Measurements from ENCODE around the gene ZBED6. TPM values are rescaled to one million over a fixed set of nuclear protein-coding genes. Genes with fewer than 3 reads are reported as not detected.

Gene ZBED6
- total and polyA plus RNA-seq, 9 of the 15 experiments (the other 6 are each of a cell fraction or from before 2014, with no cell fraction given), result 0.21 to 16.6 (median 5.0) TPM

GRCh38 chr1:203794764-203795440 is 521 bp upstream of the ZBED6 start:
- Histone ChIP-seq H3K4me1 (replicated peaks in 1 of 2; ENCODE audit: control insufficient read depth in 2 of 2, insufficient read depth in 2 of 2, low read length in 2 of 2) (peaks cover 2 to 38% of the 10 kb centered on the region in 2 experiments), H3K36me3 (ENCODE audit: control insufficient read depth, insufficient read depth, low read length) (peaks cover 39% of the 10 kb centered on the region), H3K9me3 (replicated peaks; ENCODE audit: control insufficient read depth, insufficient read depth, low read depth, low read length) (0 out of 2 replicates have a peak, but pooled peaks cover 2% of the 10 kb centered on the region), H3K9me1 (ENCODE audit: control insufficient read depth, insufficient read depth, low read length) (peaks cover 7% of the 10 kb centered on the region), H3K4me3 (peak overlapping the region; percentile 77), H3K27ac (ENCODE audit: extremely low read depth, low read depth, low read length) (peak overlapping the region; percentile 99), H4K20me1 (replicated peaks; ENCODE audit: control insufficient read depth, insufficient read depth, low read length) (peaks cover 20% of the 10 kb centered on the region), H3K9ac (ENCODE audit: insufficient read depth in 1 of 2, low read depth in 2 of 2, low read length in 2 of 2) (peak overlapping the region; percentile 94), H3K4me2 (ENCODE audit: insufficient read depth, low read length) (peak overlapping the region; percentile 96), H3K27me3 (ENCODE audit: control insufficient read depth in 2 of 2, insufficient read depth in 2 of 2, low read length in 2 of 2) (no peaks in the 10 kb centered on the region), H2AFZ (ENCODE audit: low read depth, low read length) (peak overlapping the region; percentile 93), H3K79me2 (ENCODE audit: control insufficient read depth, insufficient read depth, low read length) (peaks cover 40% of the 10 kb centered on the region)
- in situ Hi-C loops (cut with MboI), result no loop called here
- ChIA-PET POLR2A (interaction anchor here (0.9 kb wide), 1 partner anchor 16 kb away, joined by 3 read pairs; no protein-coding TSS in a partner anchor), CTCF (ENCODE audit: low intra/inter-chr PET ratio) (no interaction called here)
- FAIRE-seq (no peak), DNase-seq (ENCODE audit: extremely low read depth in 1 of 4, low spot score in 3 of 4) (peak in 1 of 4 experiments; percentile 19), ATAC-seq (no peak)
- TSS peak; percentile 94 for BruUV-seq (replicated peaks)
- WGBS (ENCODE audit: insufficient coverage, low coverage, missing lambda C conversion rate), result 60% methylated on average over 19 of the region's 19 CpGs
- intact Hi-C loops (cut with micrococcal nuclease), result loop anchor here (2.0 kb wide), 1 partner anchor 68 kb away; no protein-coding TSS in a partner anchor
- 0 out of 2 replicates have a peak, but pooled peaks have one; percentile 52 for TF ChIP-seq AFF4 (CRISPR knock-in tag; IDR thresholded peaks at IDR 0.05)
- TF ChIP-seq KAT7 (CRISPR knock-in tag; IDR thresholded peaks at IDR 0.05; ENCODE audit: borderline replicate concordance), result 0 out of 2 replicates have a peak, but pooled peaks have one; percentile 33
- TF ChIP-seq MLLT1 (IDR thresholded peaks at IDR 0.05), result peak in 1 of 2 experiments; percentile 82; a peak in 2 of 4 replicates
- peak; percentile 56; the same call in 1 of the 2 replicates for TF ChIP-seq BRD4 (IDR thresholded peaks at IDR 0.05)
- TF ChIP-seq ZNF324 (CRISPR knock-in tag; IDR thresholded peaks at IDR 0.05), result 0 out of 2 replicates have a peak, but pooled peaks have one; percentile 12
- TF ChIP-seq ZNF354B (CRISPR knock-in tag; IDR thresholded peaks at IDR 0.05), result no peak
- TF ChIP-seq PREB (CRISPR knock-in tag; IDR thresholded peaks at IDR 0.05), result 0 out of 2 replicates have a peak, but pooled peaks have one; percentile 26
- TF ChIP-seq SMARCC2 (IDR thresholded peaks at IDR 0.05; ENCODE audit: low read depth), result peak; percentile 53; the same call in 1 of the 2 replicates
- TF ChIP-seq HES1 (IDR thresholded peaks at IDR 0.05; ENCODE audit: low read depth), result peak; percentile 12; the same call in 1 of the 2 replicates
- 0 out of 2 replicates have a peak, but pooled peaks have one; percentile 2 for TF ChIP-seq ZBTB33 (CRISPR knock-in tag; IDR thresholded peaks at IDR 0.05)

Measured in K562 (cell line).